WTC11 (cell line): ENCODE data around the gene FBRS.

Experiments used
- CTCF ChIP-seq: fragments of 200-600 bp; IDR thresholded peaks from 2 replicates; pipeline ENCODE4 v1.8.0; 2022; ENCODE audit warnings: antibody characterized with exemption
- E2F4 ChIP-seq: sonication (generic); formaldehyde crosslinking; IDR thresholded peaks from 2 replicates; pipeline ENCODE4 v1.8.1; 2022; ENCODE audit warnings: low read depth, mild to moderate bottlenecking, moderate library complexity, missing genetic modification reagents, borderline replicate concordance
- ELF4 ChIP-seq: sonication (generic); formaldehyde crosslinking; IDR thresholded peaks from 2 replicates; pipeline ENCODE4 v1.8.1; 2022; ENCODE audit warnings: low read depth, mild to moderate bottlenecking, moderate library complexity, missing genetic modification reagents
- ESRRA ChIP-seq: sonication (generic); formaldehyde crosslinking; IDR thresholded peaks from 2 replicates; pipeline ENCODE4 v1.8.1; 2022; ENCODE audit warnings: mild to moderate bottlenecking, missing genetic modification reagents, borderline replicate concordance
- IRF2 ChIP-seq: sonication (generic); formaldehyde crosslinking; IDR thresholded peaks from 2 replicates; pipeline ENCODE4 v1.8.0; 2022; ENCODE audit warnings: low read depth, missing genetic modification reagents, borderline replicate concordance
- NFYB ChIP-seq: sonication (generic); formaldehyde crosslinking; conservative IDR thresholded peaks from 2 replicates; pipeline ENCODE4 v1.8.0; 2022; ENCODE audit warnings: low read depth, missing genetic modification reagents
- RORB ChIP-seq: fragments of 250-450 bp; sonication (Bioruptor Pico); IDR thresholded peaks from 2 replicates; pipeline ENCODE4 v1.9.0; 2021; ENCODE audit warnings: mild to moderate bottlenecking
- SP1 ChIP-seq: sonication (generic); formaldehyde crosslinking; conservative IDR thresholded peaks from 2 replicates; pipeline ENCODE4 v1.8.1; 2022; ENCODE audit warnings: missing genetic modification reagents
- TCF7 ChIP-seq: sonication (generic); formaldehyde crosslinking; IDR thresholded peaks from 2 replicates; pipeline ENCODE4 v1.8.0; 2022; ENCODE audit warnings: mild to moderate bottlenecking, low read depth, missing genetic modification reagents, moderate library complexity
- USF1 ChIP-seq: sonication (generic); formaldehyde crosslinking; IDR thresholded peaks from 2 replicates; pipeline ENCODE4 v1.8.0; 2022; ENCODE audit warnings: mild to moderate bottlenecking, missing genetic modification reagents
- USF2 ChIP-seq: sonication (generic); formaldehyde crosslinking; IDR thresholded peaks from 2 replicates; pipeline ENCODE4 v1.8.1; 2023; ENCODE audit warnings: mild to moderate bottlenecking, missing genetic modification reagents, moderate library complexity

- no peak for TF ChIP-seq CTCF
- TF ChIP-seq USF1 (CRISPR knock-in tag), result no peak
- no peak for TF ChIP-seq USF2 (CRISPR knock-in tag)
- no peak for TF ChIP-seq RORB
- TF ChIP-seq NFYB, result no peak
- no peak for TF ChIP-seq IRF2
- no peak for TF ChIP-seq TCF7 (CRISPR knock-in tag)
- TF ChIP-seq ESRRA, result no peak
- no peak for TF ChIP-seq SP1 (CRISPR knock-in tag)
- no peak for TF ChIP-seq E2F4 (CRISPR knock-in tag)
- no peak for TF ChIP-seq ELF4 (CRISPR knock-in tag)
These were observed 7.1 kb downstream of the FBRS start for GRCh38 chr16:30665155-30665829.
